Activated naive CD8-positive, alpha-beta T cell treated with anti-CD3 and anti-CD28 coated beads, Interleukin-2, amount 10 ng/mL, durations not matched to agents 7 days and 5 days (primary cell): ENCODE measurements around the gene SSX2IP. TPM values are rescaled to one million over a fixed set of nuclear protein-coding genes. Genes with fewer than 3 reads are reported as not detected.
"Not testable (repeated sequence)": the region's sequence is repeated elsewhere in the genome, so short reads cannot be mapped to it uniquely, and the experiment has no call there.

Experiments
- ATAC-seq: fragments of 150-1000 bp; cut with Tn5 transposase; one replicate; pipeline ENCODE4 v1.10.0; 2021; ENCODE audit warnings: low read depth, moderate library complexity
- POLR2A ChIA-PET: fragments of 350-600 bp; sonication (Branson Sonifier 250); formaldehyde crosslinking; loops from one replicate; lab custom pipeline; 2021; ENCODE audit warnings: antibody characterized with exemption; lab: Charles Lee
- DNase-seq: peaks from one replicate; pipeline ENCODE4 v3.0.0; 2021
- H3K27ac Mint-ChIP-seq: one replicate; pipeline ENCODE4 v1.8.0; 2022; ENCODE audit warnings: mild to moderate bottlenecking, mixed read lengths
- H3K27me3 Mint-ChIP-seq: one replicate; pipeline ENCODE4 v1.8.0; 2022; ENCODE audit warnings: mild to moderate bottlenecking, moderate library complexity, mixed read lengths
- H3K36me3 Mint-ChIP-seq: one replicate; pipeline ENCODE4 v1.8.0; 2021; ENCODE audit warnings: mild to moderate bottlenecking, mixed read lengths
- H3K4me1 Mint-ChIP-seq: one replicate; pipeline ENCODE4 v1.8.0; 2021; ENCODE audit warnings: mixed read lengths
- H3K4me3 Mint-ChIP-seq: one replicate; pipeline ENCODE4 v1.8.0; 2022; ENCODE audit warnings: mild to moderate bottlenecking, moderate library complexity, mixed read lengths
- H3K9me3 Mint-ChIP-seq: one replicate; pipeline ENCODE4 v1.8.0; 2021; ENCODE audit warnings: mixed read lengths
- total RNA-seq, 2 experiments: library from RNA; stranded (reverse); gene quantifications; one replicate each; pipeline ENCODE4 v1.2.3, GENCODE V29; 2021

Gene SSX2IP
- total RNA-seq, 2 experiments from 2014 or later = 14.4 to 16.0 TPM

- ATAC-seq, H3K36me3 Mint-ChIP-seq, H3K9me3 Mint-ChIP-seq, H3K4me1 Mint-ChIP-seq, DNase-seq, H3K27ac Mint-ChIP-seq, H3K27me3 Mint-ChIP-seq, H3K4me3 Mint-ChIP-seq: not testable (repeated sequence)
- POLR2A ChIA-PET = interaction anchor here (1.4 kb wide), 1 partner anchor 21 kb away, joined by 3 read pairs; the partner anchor contains the start of gene CTBS
These were observed 95.3 kb downstream of the SSX2IP start for GRCh38 chr1:84594959-84595358.

Other genes with a start within 250 kb of the SSX2IP start
- gene RPF1, start 211.2 kb downstream of the SSX2IP start, total RNA-seq = 10 to 100 TPM; 34.8 to 36.2 TPM
- gene SPATA1, start 184.1 kb downstream of the SSX2IP start, total RNA-seq = 1 to 10 TPM; 3.3 to 4.0 TPM
- gene GNG5, start 183.9 kb downstream of the SSX2IP start, total RNA-seq = 10 to 100 TPM; 88.0 to 88.4 TPM
- gene CTBS, start 116.0 kb downstream of the SSX2IP start, total RNA-seq = 10 to 100 TPM; 17.0 to 17.3 TPM
- gene LPAR3, start 202.7 kb upstream of the SSX2IP start, total RNA-seq = 1 to 10 TPM; 3.2 to 4.2 TPM